GM19328 (cell line): ENCODE data around the gene CCDC149.

Experiments used
- ATAC-seq: cut with Tn5 transposase; IDR thresholded peaks from one replicate; pipeline ENCODE4 v1.9.1; 2021; ENCODE audit warnings: mild to moderate bottlenecking, moderate library complexity; ENCODE audit not compliant: unreplicated experiment

CCDC149 gene

DNA sequence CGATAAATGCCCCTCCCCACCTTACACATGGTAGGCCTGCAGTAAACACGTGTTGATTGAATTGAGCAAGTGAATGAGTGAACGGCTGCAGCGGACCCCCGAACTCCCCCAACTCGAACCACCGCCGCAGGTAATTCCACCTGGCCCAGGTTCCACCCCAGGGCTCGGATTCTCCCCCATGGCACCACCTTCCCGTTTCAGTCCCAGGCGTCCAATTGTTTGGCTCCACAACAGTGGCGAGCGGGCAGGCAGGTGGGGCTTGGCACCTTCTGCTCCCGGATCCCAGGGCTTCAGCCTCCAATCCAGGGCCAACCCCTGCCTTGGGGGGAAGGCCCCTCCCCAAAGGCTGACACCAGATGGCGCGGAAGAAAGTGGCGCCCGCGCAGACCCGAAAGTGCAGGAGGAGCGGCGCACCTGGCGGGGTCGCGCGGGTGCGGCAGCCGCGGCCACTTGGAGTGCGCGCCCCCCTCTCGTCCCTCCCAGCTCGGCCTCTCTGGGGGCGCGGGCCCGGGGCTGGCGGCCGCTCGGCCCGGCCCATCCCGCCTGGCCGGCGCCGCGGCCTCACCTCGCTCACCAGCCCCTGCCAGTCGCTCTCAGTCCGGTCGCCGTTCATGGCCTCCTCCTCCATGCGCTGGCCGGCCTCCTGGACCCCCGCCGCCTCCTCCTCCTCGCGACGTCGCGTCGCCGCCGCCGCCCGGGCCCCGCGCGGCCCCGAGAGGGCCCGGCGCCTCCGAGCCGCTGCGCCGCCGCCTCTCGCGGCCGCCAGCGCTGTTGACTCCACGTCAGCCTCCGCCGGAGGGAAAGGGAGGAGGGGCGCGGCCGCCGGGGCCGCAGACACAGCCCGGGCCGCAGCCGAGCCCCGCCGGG is at the start of gene CCDC149:
Gene CCDC149, minus strand, starts transcription at position 791 of the 867 bp plus-strand sequence. Its CDS starts 178 bp downstream, at position 613.
- ATAC-seq = peak; percentile 62

DNA sequence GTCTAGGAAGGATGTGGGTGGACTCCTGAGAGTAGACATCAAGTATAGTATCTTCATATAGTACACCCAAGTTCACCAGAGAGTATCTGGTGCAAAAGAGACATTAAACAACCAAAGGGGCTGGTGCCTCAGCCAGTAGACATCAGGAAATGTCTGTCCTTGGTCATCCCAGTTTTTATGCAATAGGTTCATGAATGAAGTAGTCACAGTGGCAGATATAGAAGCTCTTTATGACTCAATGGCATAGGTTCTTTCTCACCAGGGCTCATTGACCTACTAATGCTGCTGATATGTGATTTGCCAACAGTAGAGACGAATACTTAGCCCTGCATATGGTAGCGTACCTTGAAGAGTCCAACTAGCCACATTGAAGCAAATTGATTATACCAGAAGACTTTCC is 45.0 kb upstream of the CCDC149 start:
- no peak for ATAC-seq

GRCh38 chr4:24956763-24957162 is 43.9 kb upstream of the CCDC149 start:
- ATAC-seq = no peak

DNA sequence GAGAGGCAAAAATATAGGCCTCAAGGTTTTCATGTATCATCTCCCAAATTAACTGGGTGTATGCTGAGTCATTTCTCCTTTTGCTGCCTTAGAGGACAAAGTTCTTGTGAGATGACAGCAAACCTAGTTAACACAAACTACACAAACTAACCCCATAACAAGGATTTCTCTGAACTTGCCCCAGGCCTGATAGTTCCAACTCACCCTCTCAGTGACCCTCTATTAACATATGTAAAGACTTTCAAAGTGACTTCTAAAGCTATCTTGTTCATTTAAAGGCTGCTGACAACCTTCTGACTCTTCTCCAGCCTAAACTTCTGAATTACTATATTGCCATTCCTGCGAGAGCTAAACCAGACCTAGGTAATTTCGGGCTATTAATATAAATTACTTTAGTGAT is 43.2 kb upstream of the CCDC149 start:
- ATAC-seq = no peak

GRCh38 chr4:24952667-24953066 is 39.8 kb upstream of the CCDC149 start:
- ATAC-seq = no peak

GRCh38 chr4:24949970-24950369 is 37.1 kb upstream of the CCDC149 start:
- ATAC-seq = no peak

DNA sequence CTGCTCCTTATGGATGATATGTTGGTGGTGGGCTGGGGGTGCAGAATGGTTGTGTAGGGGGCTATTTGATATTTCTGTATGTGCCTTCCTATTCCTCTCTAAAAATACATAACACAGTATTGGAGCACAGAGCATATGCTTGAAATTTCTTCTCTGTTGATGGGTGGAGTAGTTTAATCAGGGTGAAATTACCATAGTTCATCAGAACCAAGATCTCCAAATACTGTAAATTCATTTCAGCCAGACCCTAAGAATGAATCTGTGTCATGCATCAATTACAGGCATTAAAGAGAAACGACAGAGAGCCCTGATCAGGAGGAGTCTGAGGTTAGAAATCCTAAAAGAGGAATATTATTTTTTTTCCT is 25.1 kb upstream of the CCDC149 start:
- no peak for ATAC-seq

DNA sequence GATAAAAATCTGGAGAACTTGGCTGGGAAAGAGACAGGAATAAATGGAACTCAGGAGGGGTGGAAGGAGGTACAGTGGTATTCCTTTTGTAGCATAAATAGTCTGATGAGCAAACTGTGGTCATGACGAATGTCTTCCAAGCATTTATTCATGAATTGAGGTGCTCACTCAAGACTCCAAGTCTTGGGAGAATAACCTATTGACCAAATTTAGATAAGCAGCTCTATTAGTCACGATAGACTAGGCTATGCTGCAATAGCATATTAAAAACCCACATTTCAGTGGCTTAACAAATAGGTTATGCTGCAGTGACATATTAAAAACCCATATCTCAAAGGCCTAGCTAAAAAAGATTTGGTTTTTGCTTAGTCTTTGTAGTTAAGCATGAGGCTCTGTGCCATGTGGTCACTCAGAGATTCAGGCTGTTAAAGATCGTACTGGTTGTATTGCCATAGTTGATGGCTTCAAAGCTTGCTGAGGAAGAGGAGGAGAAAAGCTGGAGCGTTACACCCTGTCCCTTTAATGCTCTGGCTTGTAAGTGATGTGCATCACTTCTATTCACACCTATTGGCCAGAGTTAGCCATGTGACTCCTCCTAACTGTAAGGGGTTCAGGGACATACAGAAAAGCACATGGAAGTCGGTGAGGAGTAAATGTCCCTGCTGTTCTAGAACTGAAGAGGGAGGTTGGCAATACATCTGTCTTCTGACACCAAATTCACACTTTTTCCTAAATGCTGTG is 24.5 kb upstream of the CCDC149 start:
- no peak for ATAC-seq

GRCh38 chr4:24935856-24936255 is 23.0 kb upstream of the CCDC149 start:
- ATAC-seq = no peak

- ATAC-seq = no peak
Observed at GRCh38 chr4:24934311-24934710, 21.5 kb upstream of the CCDC149 start.

DNA sequence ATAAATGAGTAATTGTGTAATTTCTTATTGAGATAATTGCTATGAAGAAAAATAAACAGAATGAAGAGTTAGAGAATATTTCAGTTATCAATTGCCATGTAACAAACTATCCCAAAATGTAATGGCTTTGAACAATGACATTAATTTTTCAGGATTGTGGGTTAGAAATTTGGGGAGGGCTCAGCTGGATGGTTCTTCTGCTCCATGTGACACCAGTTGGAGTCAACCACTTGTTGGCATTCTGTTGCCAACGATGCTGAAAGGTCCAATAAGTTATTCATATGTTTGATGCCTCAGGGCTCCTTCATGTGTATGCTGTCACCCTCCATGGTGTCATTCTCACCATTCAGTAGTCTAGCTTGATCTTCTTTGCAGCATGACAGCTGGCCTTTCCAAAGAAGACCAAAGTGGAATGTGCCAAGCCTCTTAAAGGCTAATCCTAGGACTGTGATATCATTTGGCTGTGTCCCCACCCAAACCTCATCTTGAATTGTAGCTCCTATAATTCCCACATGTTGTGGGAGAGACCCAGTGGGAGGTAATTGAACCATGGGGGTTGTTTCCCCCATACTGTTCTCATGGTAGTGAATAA is 20.9 kb upstream of the CCDC149 start:
- no peak for ATAC-seq

- no peak for ATAC-seq
Observed at GRCh38 chr4:24932515-24933225, 19.8 kb upstream of the CCDC149 start.

GRCh38 chr4:24930151-24930550 is 17.3 kb upstream of the CCDC149 start:
- ATAC-seq = no peak

DNA sequence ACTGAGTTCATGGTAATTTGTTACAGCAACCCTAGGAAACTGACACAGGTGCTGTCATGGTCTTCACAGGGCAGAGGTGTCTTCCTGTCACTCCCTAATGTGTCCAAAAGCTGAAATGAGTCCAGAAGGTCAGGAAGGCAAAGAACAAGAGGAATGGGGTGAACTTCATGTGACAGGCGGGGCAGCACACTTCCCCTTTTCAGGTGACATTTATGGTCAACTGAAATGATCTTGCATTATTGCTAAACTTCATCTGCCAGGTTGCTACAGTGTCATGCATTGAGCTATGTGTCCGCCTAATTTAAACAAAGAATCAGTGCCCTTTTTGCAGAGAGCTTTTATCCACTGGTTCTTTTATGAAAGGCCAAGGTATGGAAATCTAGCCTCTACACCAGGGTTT is 15.9 kb upstream of the CCDC149 start:
- ATAC-seq = no peak

DNA sequence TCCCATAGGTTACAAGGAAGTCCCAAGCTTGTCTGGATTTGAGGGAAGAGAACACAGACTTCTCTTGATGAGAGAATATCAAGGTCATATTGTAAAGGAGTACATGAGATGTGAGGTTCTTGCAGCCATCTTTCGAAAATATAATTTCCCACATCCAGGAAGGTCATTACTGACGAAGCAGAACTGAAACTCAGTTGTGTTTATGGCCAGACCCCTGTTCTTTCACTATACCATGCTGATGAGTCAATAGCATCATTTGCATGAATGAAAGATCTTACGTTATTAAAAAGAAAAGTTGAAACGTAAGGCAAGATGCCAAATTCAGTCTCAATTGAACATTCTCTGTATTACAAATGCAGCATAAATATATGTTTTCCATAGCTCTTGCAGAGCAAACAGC is 14.2 kb upstream of the CCDC149 start:
- no peak for ATAC-seq

- no peak for ATAC-seq
Observed at GRCh38 chr4:24924309-24924781, 11.5 kb upstream of the CCDC149 start.

DNA sequence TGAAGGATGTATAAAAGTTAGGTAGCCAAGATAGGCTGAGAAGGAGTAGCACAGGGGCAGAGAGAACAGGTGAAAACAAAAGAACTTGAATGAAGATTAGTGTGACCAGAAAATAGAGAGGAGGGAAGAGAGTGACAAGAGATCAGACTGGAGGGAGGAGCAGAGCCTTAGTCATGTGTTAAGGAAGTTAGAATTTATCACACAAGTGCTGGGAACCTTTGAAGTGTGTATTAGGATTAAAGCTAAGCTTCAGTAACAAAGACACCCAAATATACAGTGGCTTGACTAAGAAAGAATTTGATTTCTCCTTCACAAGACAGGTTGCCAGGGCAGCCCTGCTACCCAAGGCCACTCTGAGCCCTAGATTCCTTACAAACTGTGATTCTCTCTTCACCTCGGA is 10.7 kb upstream of the CCDC149 start:
- ATAC-seq = no peak

GRCh38 chr4:24923002-24923401 is 10.2 kb upstream of the CCDC149 start:
- no peak for ATAC-seq

GRCh38 chr4:24922416-24922815 is 9.6 kb upstream of the CCDC149 start:
- ATAC-seq = no peak

GRCh38 chr4:24921491-24921890 is 8.6 kb upstream of the CCDC149 start:
- no peak for ATAC-seq

DNA sequence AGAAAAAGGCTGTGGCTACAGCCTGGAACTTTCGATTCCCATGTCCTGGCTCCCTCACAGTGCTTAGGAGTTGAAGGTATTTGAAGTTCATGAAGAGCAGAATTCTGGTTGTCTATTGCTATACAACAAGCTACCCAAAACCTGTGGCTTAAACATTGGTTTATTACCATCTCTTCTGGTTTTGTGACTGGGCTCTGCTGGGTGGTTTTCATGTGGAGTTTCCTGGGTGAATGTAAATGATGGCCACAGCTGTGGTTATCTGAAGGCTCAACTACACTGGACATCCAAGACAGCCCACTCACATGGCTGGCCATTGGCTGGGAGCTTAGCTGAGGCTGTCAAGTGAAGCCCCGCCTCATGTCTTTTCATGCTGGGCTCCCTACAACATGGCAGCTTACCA is 7.2 kb upstream of the CCDC149 start:
- ATAC-seq = no peak
